COLO668 (cell line): ENCODE data around the gene WDR18.

Source experiments
- DNase-seq: peaks from one replicate; lab custom pipeline; 2025; ENCODE audit not compliant: unreplicated experiment; lab: John Stamatoyannopoulos, UW

The WDR18 gene, protein sequence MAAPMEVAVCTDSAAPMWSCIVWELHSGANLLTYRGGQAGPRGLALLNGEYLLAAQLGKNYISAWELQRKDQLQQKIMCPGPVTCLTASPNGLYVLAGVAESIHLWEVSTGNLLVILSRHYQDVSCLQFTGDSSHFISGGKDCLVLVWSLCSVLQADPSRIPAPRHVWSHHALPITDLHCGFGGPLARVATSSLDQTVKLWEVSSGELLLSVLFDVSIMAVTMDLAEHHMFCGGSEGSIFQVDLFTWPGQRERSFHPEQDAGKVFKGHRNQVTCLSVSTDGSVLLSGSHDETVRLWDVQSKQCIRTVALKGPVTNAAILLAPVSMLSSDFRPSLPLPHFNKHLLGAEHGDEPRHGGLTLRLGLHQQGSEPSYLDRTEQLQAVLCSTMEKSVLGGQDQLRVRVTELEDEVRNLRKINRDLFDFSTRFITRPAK

DNA sequence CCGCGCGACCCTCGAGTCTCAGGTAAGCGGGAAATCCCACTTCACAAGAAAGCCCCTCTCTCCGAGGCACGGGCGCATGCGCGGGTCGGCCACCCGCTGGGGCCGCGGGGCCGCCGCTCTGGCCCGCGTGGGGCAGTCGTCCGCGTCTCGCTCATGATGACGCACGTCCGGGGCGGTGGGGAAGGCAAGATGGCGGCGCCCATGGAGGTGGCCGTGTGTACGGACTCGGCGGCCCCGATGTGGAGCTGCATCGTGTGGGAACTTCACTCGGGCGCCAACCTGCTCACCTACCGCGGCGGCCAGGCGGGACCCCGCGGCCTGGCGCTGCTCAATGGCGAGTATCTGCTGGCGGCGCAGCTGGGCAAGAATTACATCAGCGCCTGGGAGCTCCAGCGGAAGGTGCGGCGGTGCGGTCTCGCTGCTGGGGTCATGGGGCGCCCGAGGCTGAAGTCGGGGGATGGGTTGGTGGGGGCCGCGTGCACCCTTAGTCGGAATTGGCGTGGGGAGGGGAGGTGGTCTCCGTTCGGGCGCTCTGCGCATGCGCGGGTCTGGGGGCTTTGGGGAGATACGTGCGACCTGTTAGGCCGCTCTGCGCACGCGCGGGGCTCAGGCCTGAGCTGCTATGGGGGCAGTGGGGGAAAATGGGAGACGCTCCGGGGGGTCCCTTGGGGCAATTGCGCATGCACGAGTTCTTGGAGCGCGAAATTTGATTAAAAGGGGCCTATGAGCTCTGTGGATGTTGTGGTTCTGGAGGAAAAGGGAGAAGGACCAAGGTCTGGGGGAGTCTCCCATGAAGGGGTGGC, at the start of gene WDR18:
TSS of gene WDR18 (plus strand) at position 181 of the 803 bp plus-strand sequence. CDS start at position 190, 9 bp downstream.
- peak; percentile 95 for DNase-seq

DNA sequence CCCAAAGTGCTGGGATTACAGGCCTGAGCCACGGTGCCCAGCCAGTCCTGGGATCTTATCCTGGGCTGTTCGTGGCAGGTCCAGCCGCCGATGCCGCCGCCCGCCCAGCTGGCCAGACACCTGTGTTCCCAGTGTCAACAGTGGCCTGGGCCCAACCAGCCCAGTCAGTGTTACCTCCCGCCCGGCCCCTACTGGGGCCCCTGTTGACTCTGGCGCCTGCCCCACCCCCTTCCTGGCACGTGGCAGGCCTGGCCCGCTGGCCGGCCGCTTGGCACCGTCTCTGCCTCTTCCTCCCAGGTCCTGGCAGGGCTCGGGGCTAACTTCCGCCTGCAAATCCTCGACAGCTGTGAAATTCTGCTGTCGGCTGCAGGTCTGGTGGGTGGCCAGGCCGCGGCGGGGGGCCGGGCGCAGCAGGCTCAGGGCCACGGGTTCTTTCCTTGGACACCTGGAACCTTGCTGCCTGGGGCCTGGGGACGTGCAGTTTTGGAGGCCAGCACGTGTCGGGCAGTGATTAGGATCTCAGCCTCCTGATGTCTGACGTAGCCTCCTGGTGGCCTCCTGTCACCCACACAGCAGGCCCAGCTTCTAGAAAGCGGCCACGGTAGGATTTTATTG, 49.2 kb upstream of the WDR18 start:
- DNase-seq = peak; percentile 95

DNA sequence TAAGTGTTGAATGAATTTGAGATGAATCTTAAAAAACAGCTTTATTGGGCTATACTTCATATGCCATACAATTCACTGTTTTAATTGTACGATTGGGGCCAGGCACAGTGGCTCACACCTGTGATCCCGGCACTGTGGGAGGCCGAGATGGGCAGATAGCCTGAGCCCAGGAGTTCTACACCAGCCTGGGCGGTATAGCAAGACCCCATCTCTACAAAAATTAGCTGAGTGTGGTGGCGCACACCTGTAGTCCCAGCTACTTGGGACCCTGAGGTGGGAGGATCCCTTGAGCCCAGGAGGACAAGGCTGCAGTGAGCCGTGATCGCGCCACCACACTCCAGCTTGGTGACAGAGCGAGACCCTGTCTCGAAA, 48.0 kb upstream of the WDR18 start:
- no peak for DNase-seq

DNA sequence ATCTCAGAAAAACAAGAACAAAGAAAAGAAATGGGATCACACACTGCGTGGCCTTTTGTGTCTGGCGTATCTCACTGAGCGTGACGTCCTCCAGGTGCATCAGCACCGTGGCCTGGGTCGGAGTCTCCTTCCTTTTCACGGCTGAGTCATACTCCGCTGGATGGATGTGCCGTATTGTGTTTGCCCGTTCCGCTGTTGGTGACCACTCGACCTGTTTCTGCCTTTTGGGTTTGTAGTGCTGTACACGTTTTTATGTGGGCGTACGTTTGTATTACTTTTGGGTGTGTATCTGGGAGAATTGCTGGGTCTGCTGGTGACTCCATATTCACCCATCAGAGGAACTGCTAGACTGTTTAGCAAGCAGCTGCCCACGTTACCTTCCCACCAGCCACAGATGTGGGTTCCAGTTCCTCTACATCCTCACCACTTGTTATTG, 46.9 kb upstream of the WDR18 start:
- no peak for DNase-seq

- no peak for DNase-seq
Measured at GRCh38 chr19:938233-938923, 45.8 kb upstream of the WDR18 start.

GRCh38 chr19:939439-939838, 44.7 kb upstream of the WDR18 start:
- no peak for DNase-seq

- no peak for DNase-seq
Measured at GRCh38 chr19:939922-940321, 44.2 kb upstream of the WDR18 start.

DNA sequence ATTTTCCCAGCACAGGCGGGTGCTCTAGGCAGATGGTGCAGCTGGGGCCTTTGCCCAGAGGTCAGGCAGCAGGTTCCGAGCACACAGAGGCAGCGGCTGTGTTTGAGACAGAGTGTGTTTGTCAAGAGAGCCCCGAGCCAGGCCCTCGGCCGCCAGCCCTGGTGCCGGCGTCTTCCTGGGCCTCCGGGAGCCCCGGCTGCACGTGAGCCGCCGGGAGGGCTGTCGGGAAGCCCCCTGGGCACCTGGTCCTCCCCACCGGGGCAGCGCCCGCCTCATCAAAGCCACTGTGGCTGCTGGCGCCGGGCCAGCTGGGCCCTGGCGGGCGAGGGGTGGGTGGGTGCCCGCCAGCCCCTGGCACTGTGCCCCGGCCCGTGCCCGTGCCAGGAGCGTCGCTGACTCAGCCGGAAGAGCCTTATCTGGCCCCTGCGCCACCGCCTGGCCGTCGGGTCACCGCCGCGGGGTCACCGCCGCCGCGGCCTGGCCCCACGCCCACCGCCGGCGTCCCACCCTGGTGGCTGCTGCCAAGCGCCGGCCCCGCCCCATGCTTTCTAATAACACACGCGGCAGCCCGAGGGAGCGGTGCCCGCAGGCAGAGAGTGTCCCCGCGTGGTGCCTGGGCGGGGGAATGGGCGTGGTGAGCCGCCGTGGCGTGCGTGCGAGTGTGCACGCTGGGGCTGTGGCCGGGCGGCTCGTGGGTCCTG, 43.4 kb upstream of the WDR18 start:
- DNase-seq = peak; percentile 84

GRCh38 chr19:941292-942132, 42.6 kb upstream of the WDR18 start:
- no peak for DNase-seq

GRCh38 chr19:942133-942645, 42.0 kb upstream of the WDR18 start:
- no peak for DNase-seq

- no peak for DNase-seq
Measured at GRCh38 chr19:943551-944170, 40.5 kb upstream of the WDR18 start.

DNA sequence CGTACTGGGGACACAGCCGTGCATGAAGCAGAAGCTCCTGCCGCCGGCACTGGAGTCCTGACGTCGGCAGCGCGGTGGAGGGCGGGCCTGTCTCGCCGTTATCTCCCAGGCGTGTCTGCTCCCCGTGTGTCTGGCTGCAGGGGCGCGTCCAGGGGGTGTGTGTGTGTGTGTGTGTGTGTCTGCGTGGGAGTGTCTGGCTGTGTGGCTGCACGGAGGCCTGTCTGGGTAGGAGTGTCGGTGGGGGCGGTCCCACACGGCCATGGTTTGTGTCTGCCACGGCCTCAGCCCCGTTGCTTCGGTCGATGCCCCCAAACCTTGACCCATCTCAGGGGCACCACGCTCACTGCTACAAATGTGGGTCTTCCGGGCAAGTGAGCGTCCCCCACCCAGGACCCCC, 40.0 kb upstream of the WDR18 start:
- no peak for DNase-seq

DNA sequence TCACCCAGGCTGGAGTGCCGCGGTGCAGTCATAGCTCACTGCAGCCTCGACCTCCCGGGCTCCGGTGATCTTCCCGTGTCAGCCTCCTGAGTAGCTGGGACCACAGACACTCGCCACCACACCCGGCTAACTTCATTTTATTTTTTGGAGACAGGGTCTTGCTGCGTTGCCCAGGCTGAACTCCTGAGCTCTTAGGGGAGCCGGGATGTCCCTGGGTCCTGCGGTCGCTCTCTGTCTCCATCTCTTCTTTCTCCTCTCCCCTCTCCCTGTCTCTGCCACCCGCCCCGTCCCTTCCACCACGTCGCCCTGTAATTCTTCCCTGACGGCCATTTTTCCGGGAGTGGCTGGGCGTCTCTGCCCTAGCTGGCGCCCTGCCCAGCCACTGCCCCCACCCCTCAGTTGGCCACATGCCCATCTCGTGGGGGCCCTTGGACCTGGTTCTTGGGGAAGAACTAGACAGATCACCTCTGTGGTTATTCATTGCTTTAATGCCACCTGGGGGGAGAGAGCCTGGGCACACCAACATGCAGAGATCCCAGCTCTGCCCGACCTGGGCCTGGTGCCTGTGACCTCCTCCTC, 39.4 kb upstream of the WDR18 start:
- DNase-seq = no peak

GRCh38 chr19:945401-946252, 38.5 kb upstream of the WDR18 start:
- DNase-seq = no peak

DNA sequence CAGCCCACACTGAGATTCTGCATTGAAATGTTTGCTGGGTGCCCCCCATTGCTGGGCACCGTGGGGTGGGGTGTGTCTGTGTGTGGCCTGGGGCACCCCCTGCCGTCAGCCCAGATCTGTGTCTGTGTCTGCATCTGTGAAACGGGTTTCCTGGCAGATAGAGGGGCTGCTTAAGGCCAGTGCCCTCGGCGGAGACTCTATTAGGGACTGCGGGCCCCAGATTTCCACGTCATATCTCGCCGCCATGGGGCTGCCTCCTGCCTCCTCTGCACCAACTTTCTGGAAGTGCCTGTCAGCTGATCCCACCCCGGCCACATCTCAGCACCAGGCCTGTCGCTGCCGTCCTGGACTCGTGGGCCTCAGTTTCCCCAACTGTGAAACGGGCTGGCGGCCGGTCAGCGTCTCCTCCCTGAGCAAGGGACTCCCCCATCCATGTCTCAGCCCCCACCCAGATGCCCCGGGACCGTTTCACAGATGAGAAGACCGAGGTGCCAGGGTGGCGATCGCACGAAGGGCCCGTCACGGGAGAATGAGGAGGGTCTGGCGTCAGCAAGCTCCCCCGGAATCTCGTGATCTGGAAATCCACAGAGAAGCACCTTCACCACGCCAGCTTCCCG, 36.9 kb upstream of the WDR18 start:
- no peak for DNase-seq

- DNase-seq = no peak
Measured at GRCh38 chr19:947707-948539, 36.2 kb upstream of the WDR18 start.
